CD4-positive, alpha-beta T cell (primary cell): ENCODE data around the gene FRMPD1. TPM values are rescaled to one million over a fixed set of nuclear protein-coding genes. Genes with fewer than 3 reads are reported as not detected.
A peak's percentile ranks its signal among the peaks of the same experiment; 100 is the strongest.

Experiments used
- ATAC-seq: fragments of 200-7000 bp; cut with Tn5 transposase; one replicate; pipeline ENCODE4 v1.10.0; 2022; ENCODE audit warnings: mild to moderate bottlenecking; ENCODE audit not compliant: poor library complexity
- CTCF ChIA-PET: fragments of 350-600 bp; sonication (Branson Sonifier 250); formaldehyde crosslinking; loops from one replicate; lab custom pipeline; 2021; ENCODE audit warnings: antibody characterized with exemption, inconsistent platforms; lab: Charles Lee
- POLR2A ChIA-PET: fragments of 350-600 bp; sonication (Branson Sonifier 250); formaldehyde crosslinking; loops from one replicate; lab custom pipeline; 2021; ENCODE audit warnings: antibody characterized with exemption, inconsistent platforms; lab: Charles Lee
- DNase-seq, 14 experiments: peaks; one replicate each; pipeline ENCODE4 v3.0.0-alpha.2; 2013 to 2020; ENCODE audit warnings: mixed read lengths in 2 of 14
- H3K27ac ChIP-seq, 2 donors: one replicate each; pipeline versions ENCODE4 v1.5.1 to v1.7.0; 2013; ENCODE audit warnings: low read length in 2 of 2, low read depth in 1 of 2, mild to moderate bottlenecking in 1 of 2
- H3K27me3 ChIP-seq, 2 experiments: 1 replicate in 1 of 2; 2 replicates in 1 of 2; pipeline versions ENCODE4 v1.6.1 to v1.7.0; 2013; ENCODE audit warnings: low read length in 2 of 2, control low read depth in 1 of 2, mild to moderate bottlenecking in 1 of 2, moderate library complexity in 1 of 2; ENCODE audit not compliant: insufficient read depth in 2 of 2, control insufficient read depth in 1 of 2
- H3K36me3 ChIP-seq: one replicate; pipeline ENCODE4 v1.6.1; 2013; ENCODE audit warnings: low read length, control low read depth; ENCODE audit not compliant: insufficient read depth
- H3K4me1 ChIP-seq: one replicate; pipeline ENCODE4 v1.6.1; 2013; ENCODE audit warnings: low read length, control low read depth; ENCODE audit not compliant: insufficient read depth
- H3K4me3 ChIP-seq: one replicate; pipeline ENCODE4 v1.5.1; 2013; ENCODE audit warnings: mild to moderate bottlenecking, low read length, moderate library complexity
- H3K9me3 ChIP-seq, 2 experiments: 1 replicate in 1 of 2; 2 replicates in 1 of 2; pipeline versions ENCODE4 v1.6.1 to v1.7.0; 2013; ENCODE audit warnings: low read length in 2 of 2, mild to moderate bottlenecking in 2 of 2, control low read depth in 1 of 2, moderate library complexity in 1 of 2; ENCODE audit not compliant: control insufficient read depth in 1 of 2, insufficient read depth in 1 of 2
- H3K27ac Mint-ChIP-seq: one replicate; pipeline ENCODE4 v1.8.0; 2020; ENCODE audit warnings: mixed read lengths
- H3K27me3 Mint-ChIP-seq: one replicate; pipeline ENCODE4 v1.8.0; 2021; ENCODE audit warnings: mixed read lengths
- H3K36me3 Mint-ChIP-seq: one replicate; pipeline ENCODE4 v1.8.0; 2021; ENCODE audit warnings: low read depth, mixed read lengths
- H3K4me1 Mint-ChIP-seq: one replicate; pipeline ENCODE4 v1.8.0; 2021; ENCODE audit warnings: low read depth, mixed read lengths
- H3K4me3 Mint-ChIP-seq: one replicate; pipeline ENCODE4 v1.8.0; 2020; ENCODE audit warnings: mild to moderate bottlenecking, mixed read lengths
- H3K9me3 Mint-ChIP-seq: one replicate; pipeline ENCODE4 v1.8.0; 2020; ENCODE audit warnings: mixed read lengths
- CTCF ChIP-seq: fragments of 200-600 bp; IDR thresholded peaks from one replicate; pipeline ENCODE4 v1.8.0; 2022; ENCODE audit warnings: antibody characterized with exemption, mild to moderate bottlenecking
- intact Hi-C, 2 experiments: fragments of 100-400 bp; cut with DNase I in 1 of 2; cut with micrococcal nuclease in 1 of 2; formaldehyde crosslinking; loops; one replicate each; pipeline versions ENCODE4 v1.15.1 to v1.9.0; 2023 to 2025; cut with DNase I, micrococcal nuclease
- total RNA-seq, 174 experiments: library from RNA in 2 of 174; stranded (reverse) in 2 of 174; gene quantifications; one replicate each; pipeline ENCODE4 v1.2.3 and lab custom pipeline; 2021 to 2026

The FRMPD1 gene
- total RNA-seq, 2 experiments from 2014 or later = not detected

- H3K4me1 ChIP-seq = no peaks in the 10 kb centered on the region
- Mint-ChIP-seq H3K4me3 (no peak overlapping the region), H3K27ac (no peak overlapping the region), H3K36me3 (no peaks in the 10 kb centered on the region), H3K27me3 (peaks cover 61% of the 10 kb centered on the region), H3K9me3 (no peaks in the 10 kb centered on the region), H3K4me1 (no peaks in the 10 kb centered on the region)
- H3K27me3 ChIP-seq = peaks cover 4 to 39% of the 10 kb centered on the region in 2 experiments
- no peaks in the 10 kb centered on the region for H3K36me3 ChIP-seq
- DNase-seq (no peak), ATAC-seq (no peak)
- no peak overlapping the region for H3K4me3 ChIP-seq
- H3K27ac ChIP-seq = no peak overlapping the region
- POLR2A ChIA-PET = no interaction called here
- H3K9me3 ChIP-seq = no peaks in the 10 kb centered on the region
- CTCF ChIA-PET = no interaction called here
- TF ChIP-seq CTCF = no peak
- intact Hi-C loops = no loop called here
Observed at GRCh38 chr9:37643214-37643613, 7.5 kb upstream of the FRMPD1 start.

- Mint-ChIP-seq H3K36me3 (no peaks in the 10 kb centered on the region), H3K27ac (no peak overlapping the region), H3K4me3 (no peak overlapping the region), H3K27me3 (peaks cover 70% of the 10 kb centered on the region), H3K9me3 (no peaks in the 10 kb centered on the region), H3K4me1 (peaks cover 5% of the 10 kb centered on the region)
- TF ChIP-seq CTCF = no peak
- intact Hi-C loops = no loop called here
- CTCF ChIA-PET = no interaction called here
- POLR2A ChIA-PET = no interaction called here
- no peak overlapping the region for H3K27ac ChIP-seq
- ATAC-seq (no peak), DNase-seq (no peak)
- H3K4me1 ChIP-seq = peaks cover 8% of the 10 kb centered on the region
- peaks cover 0 to 4% of the 10 kb centered on the region in 2 experiments for H3K9me3 ChIP-seq
- no peaks in the 10 kb centered on the region for H3K36me3 ChIP-seq
- no peak overlapping the region for H3K4me3 ChIP-seq
- peaks cover 16 to 42% of the 10 kb centered on the region in 2 experiments for H3K27me3 ChIP-seq
Observed at GRCh38 chr9:37645903-37646506, 4.7 kb upstream of the FRMPD1 start.

GRCh38 chr9:37650299-37650872, 368 bp upstream of the FRMPD1 start:
- no peaks in the 10 kb centered on the region for H3K36me3 ChIP-seq
- ChIA-PET CTCF (no interaction called here), POLR2A (no interaction called here)
- no peak for TF ChIP-seq CTCF
- peaks cover 14% of the 10 kb centered on the region for H3K4me1 Mint-ChIP-seq
- H3K4me1 ChIP-seq = peaks cover 16% of the 10 kb centered on the region
- peaks cover 78% of the 10 kb centered on the region for H3K27me3 Mint-ChIP-seq
- H3K9me3 Mint-ChIP-seq = no peaks in the 10 kb centered on the region
- peaks cover 0 to 4% of the 10 kb centered on the region in 2 experiments for H3K9me3 ChIP-seq
- intact Hi-C loops = no loop called here
- H3K27ac Mint-ChIP-seq = no peak overlapping the region
- H3K4me3 Mint-ChIP-seq = peak overlapping the region; percentile 87
- H3K4me3 ChIP-seq = peak overlapping the region; percentile 16
- no peak for ATAC-seq
- peaks cover 48 to 58% of the 10 kb centered on the region in 2 experiments for H3K27me3 ChIP-seq
- no peaks in the 10 kb centered on the region for H3K36me3 Mint-ChIP-seq
- peak in 1 of 14 experiments; percentile 36 for DNase-seq
- no peak overlapping the region for H3K27ac ChIP-seq
